ENCODE measurements around the gene FAM180B.

FAM180B gene

GRCh38 chr11:47569646-47570045 lies 16.8 kb upstream of the FAM180B start:
- H3K27ac ChIP-seq (ENCODE audit: low read depth, low read length): no peak overlapping the region
- H3K23ac ChIP-seq (ENCODE audit: low read length): no peak overlapping the region
- H3K27me3 ChIP-seq (ENCODE audit: insufficient read depth, low read length): no peaks in the 10 kb centered on the region
- H2AK5ac ChIP-seq (ENCODE audit: low read length): no peak overlapping the region
- H2BK5ac ChIP-seq (ENCODE audit: low read depth, low read length, poor library complexity): no peak overlapping the region
- H4K12ac ChIP-seq (ENCODE audit: low read depth, low read length): no peak overlapping the region
- peaks cover 11% of the 10 kb centered on the region for H3K79me1 ChIP-seq (ENCODE audit: low read length)
- no CpG with 5 or more reads among the region's 7 CpGs for WGBS (ENCODE audit: extremely low coverage, insufficient coverage, insufficient read length)
- DNase-seq: no peak
- H3K18ac ChIP-seq (ENCODE audit: low read length): no peak overlapping the region
- peaks cover 20 to 35% of the 10 kb centered on the region in 2 experiments for H3K36me3 ChIP-seq (ENCODE audit: control insufficient read depth in 1 of 2, insufficient read depth in 2 of 2, low read length in 2 of 2)
- peaks cover 12% of the 10 kb centered on the region for H3K79me2 ChIP-seq (ENCODE audit: control insufficient read depth, insufficient read depth, low read length, poor library complexity)
- no peak overlapping the region for H3K9ac ChIP-seq (ENCODE audit: low read length)
- H3K9me3 ChIP-seq (ENCODE audit: insufficient read depth, low read depth, low read length): peaks cover 3% of the 10 kb centered on the region
- H4K91ac ChIP-seq (ENCODE audit: low read depth, low read length): no peak overlapping the region
- no peak overlapping the region for H4K8ac ChIP-seq (ENCODE audit: low read depth, low read length)
- H3K4ac ChIP-seq (ENCODE audit: low read depth, low read length): no peak overlapping the region
- H2BK12ac ChIP-seq (ENCODE audit: low read length): no peak overlapping the region
- no peak overlapping the region for H3K14ac ChIP-seq (ENCODE audit: low read length)
- H2BK120ac ChIP-seq (ENCODE audit: insufficient read depth, low read length, poor library complexity): no peak overlapping the region
- H3K4me1 ChIP-seq (ENCODE audit: control insufficient read depth in 1 of 2, insufficient read depth in 2 of 2, low read length in 2 of 2): peaks cover 0 to 4% of the 10 kb centered on the region in 2 experiments
- no peak overlapping the region for H3K4me3 ChIP-seq (ENCODE audit: low read depth, low read length)
- no peak overlapping the region for H2AFZ ChIP-seq (ENCODE audit: insufficient read depth, low read length, poor library complexity)
- H3K4me2 ChIP-seq (ENCODE audit: low read length): no peak overlapping the region

- H3K4ac ChIP-seq (ENCODE audit: low read depth, low read length): no peak overlapping the region
- no peak overlapping the region for H4K8ac ChIP-seq (ENCODE audit: low read depth, low read length)
- no peak overlapping the region for H2AFZ ChIP-seq (ENCODE audit: insufficient read depth, low read length, poor library complexity)
- no peaks in the 10 kb centered on the region for H3K27me3 ChIP-seq (ENCODE audit: insufficient read depth, low read length)
- no peak overlapping the region for H3K9ac ChIP-seq (ENCODE audit: low read length)
- no peak overlapping the region for H4K91ac ChIP-seq (ENCODE audit: low read depth, low read length)
- peaks cover 3% of the 10 kb centered on the region for H3K9me3 ChIP-seq (ENCODE audit: insufficient read depth, low read depth, low read length)
- DNase-seq: no peak
- peaks cover 2% of the 10 kb centered on the region for H3K79me1 ChIP-seq (ENCODE audit: low read length)
- H2AK5ac ChIP-seq (ENCODE audit: low read length): no peak overlapping the region
- H3K14ac ChIP-seq (ENCODE audit: low read length): no peak overlapping the region
- H3K36me3 ChIP-seq (ENCODE audit: control insufficient read depth in 1 of 2, insufficient read depth in 2 of 2, low read length in 2 of 2): peaks cover 23 to 37% of the 10 kb centered on the region in 2 experiments
- H2BK12ac ChIP-seq (ENCODE audit: low read length): no peak overlapping the region
- H4K12ac ChIP-seq (ENCODE audit: low read depth, low read length): no peak overlapping the region
- H3K18ac ChIP-seq (ENCODE audit: low read length): no peak overlapping the region
- no CpG with 5 or more reads among the region's 3 CpGs for WGBS (ENCODE audit: extremely low coverage, insufficient coverage, insufficient read length)
- no peak overlapping the region for H3K4me2 ChIP-seq (ENCODE audit: low read length)
- H3K79me2 ChIP-seq (ENCODE audit: control insufficient read depth, insufficient read depth, low read length, poor library complexity): peaks cover 4% of the 10 kb centered on the region
- no peak overlapping the region for H3K4me3 ChIP-seq (ENCODE audit: low read depth, low read length)
- H2BK5ac ChIP-seq (ENCODE audit: low read depth, low read length, poor library complexity): no peak overlapping the region
- no peak overlapping the region for H3K27ac ChIP-seq (ENCODE audit: low read depth, low read length)
- no peaks in the 10 kb centered on the region for H3K4me1 ChIP-seq (ENCODE audit: control insufficient read depth in 1 of 2, insufficient read depth in 2 of 2, low read length in 2 of 2)
- no peak overlapping the region for H2BK120ac ChIP-seq (ENCODE audit: insufficient read depth, low read length, poor library complexity)
- no peak overlapping the region for H3K23ac ChIP-seq (ENCODE audit: low read length)
Observed at GRCh38 chr11:47570651-47571356, 15.7 kb upstream of the FAM180B start.

GRCh38 chr11:47571357-47571729 lies 15.1 kb upstream of the FAM180B start:
- Histone ChIP-seq H4K91ac (ENCODE audit: low read depth, low read length) (no peak overlapping the region), H3K27me3 (ENCODE audit: insufficient read depth, low read length) (no peaks in the 10 kb centered on the region), H3K18ac (ENCODE audit: low read length) (no peak overlapping the region), H2BK12ac (ENCODE audit: low read length) (no peak overlapping the region), H3K9ac (ENCODE audit: low read length) (no peak overlapping the region), H2AK5ac (ENCODE audit: low read length) (no peak overlapping the region), H3K36me3 (ENCODE audit: control insufficient read depth in 1 of 2, insufficient read depth in 2 of 2, low read length in 2 of 2) (peaks cover 26 to 37% of the 10 kb centered on the region in 2 experiments), H3K79me2 (ENCODE audit: control insufficient read depth, insufficient read depth, low read length, poor library complexity) (no peaks in the 10 kb centered on the region), H3K4me1 (ENCODE audit: control insufficient read depth in 1 of 2, insufficient read depth in 2 of 2, low read length in 2 of 2) (no peaks in the 10 kb centered on the region), H3K4me2 (ENCODE audit: low read length) (no peak overlapping the region), H4K12ac (ENCODE audit: low read depth, low read length) (no peak overlapping the region), H3K14ac (ENCODE audit: low read length) (no peak overlapping the region), H2BK120ac (ENCODE audit: insufficient read depth, low read length, poor library complexity) (no peak overlapping the region), H3K4me3 (ENCODE audit: low read depth, low read length) (no peak overlapping the region), H3K27ac (ENCODE audit: low read depth, low read length) (no peak overlapping the region), H3K4ac (ENCODE audit: low read depth, low read length) (no peak overlapping the region), H3K23ac (ENCODE audit: low read length) (no peak overlapping the region), H4K8ac (ENCODE audit: low read depth, low read length) (no peak overlapping the region), H2BK5ac (ENCODE audit: low read depth, low read length, poor library complexity) (no peak overlapping the region), H3K9me3 (ENCODE audit: insufficient read depth, low read depth, low read length) (peaks cover 3% of the 10 kb centered on the region), H2AFZ (ENCODE audit: insufficient read depth, low read length, poor library complexity) (no peak overlapping the region), H3K79me1 (ENCODE audit: low read length) (no peaks in the 10 kb centered on the region)
- no peak for DNase-seq
- WGBS (ENCODE audit: extremely low coverage, insufficient coverage, insufficient read length): no CpG with 5 or more reads among the region's 4 CpGs

DNA sequence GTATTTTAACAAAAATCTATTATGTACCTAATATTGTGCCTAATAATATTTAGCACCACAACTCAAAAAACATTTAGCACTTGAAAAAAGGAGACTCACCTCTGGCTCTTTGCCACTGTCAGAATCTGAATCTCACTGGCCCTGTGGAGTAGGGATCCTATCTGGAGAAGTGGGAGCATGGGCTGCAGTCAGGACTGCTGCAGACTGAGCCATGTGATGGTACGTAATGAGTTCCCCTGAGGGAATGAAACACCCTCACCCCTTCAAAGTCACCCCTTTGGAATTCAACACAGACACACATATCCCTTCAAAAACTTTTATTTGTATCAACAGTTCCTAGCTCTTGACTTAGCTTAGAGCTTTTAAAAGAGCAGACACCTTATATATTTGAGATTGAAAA lies 14.6 kb upstream of the FAM180B start:
- H3K36me3 ChIP-seq (ENCODE audit: control insufficient read depth in 1 of 2, insufficient read depth in 2 of 2, low read length in 2 of 2): peaks cover 26 to 37% of the 10 kb centered on the region in 2 experiments
- peaks cover 3% of the 10 kb centered on the region for H3K9me3 ChIP-seq (ENCODE audit: insufficient read depth, low read depth, low read length)
- H2AK5ac ChIP-seq (ENCODE audit: low read length): no peak overlapping the region
- H3K27ac ChIP-seq (ENCODE audit: low read depth, low read length): no peak overlapping the region
- H2BK120ac ChIP-seq (ENCODE audit: insufficient read depth, low read length, poor library complexity): no peak overlapping the region
- no peak overlapping the region for H3K23ac ChIP-seq (ENCODE audit: low read length)
- no peak overlapping the region for H4K8ac ChIP-seq (ENCODE audit: low read depth, low read length)
- no peak overlapping the region for H2AFZ ChIP-seq (ENCODE audit: insufficient read depth, low read length, poor library complexity)
- no peak for DNase-seq
- no peak overlapping the region for H4K12ac ChIP-seq (ENCODE audit: low read depth, low read length)
- H3K14ac ChIP-seq (ENCODE audit: low read length): no peak overlapping the region
- WGBS (ENCODE audit: extremely low coverage, insufficient coverage, insufficient read length): no CpG with 5 or more reads among the region's 1 CpG
- no peak overlapping the region for H4K91ac ChIP-seq (ENCODE audit: low read depth, low read length)
- H2BK12ac ChIP-seq (ENCODE audit: low read length): no peak overlapping the region
- no peaks in the 10 kb centered on the region for H3K27me3 ChIP-seq (ENCODE audit: insufficient read depth, low read length)
- no peaks in the 10 kb centered on the region for H3K4me1 ChIP-seq (ENCODE audit: control insufficient read depth in 1 of 2, insufficient read depth in 2 of 2, low read length in 2 of 2)
- no peak overlapping the region for H3K4me3 ChIP-seq (ENCODE audit: low read depth, low read length)
- no peak overlapping the region for H2BK5ac ChIP-seq (ENCODE audit: low read depth, low read length, poor library complexity)
- no peak overlapping the region for H3K4ac ChIP-seq (ENCODE audit: low read depth, low read length)
- no peak overlapping the region for H3K4me2 ChIP-seq (ENCODE audit: low read length)
- no peaks in the 10 kb centered on the region for H3K79me1 ChIP-seq (ENCODE audit: low read length)
- H3K79me2 ChIP-seq (ENCODE audit: control insufficient read depth, insufficient read depth, low read length, poor library complexity): no peaks in the 10 kb centered on the region
- H3K18ac ChIP-seq (ENCODE audit: low read length): no peak overlapping the region
- H3K9ac ChIP-seq (ENCODE audit: low read length): no peak overlapping the region
